Measurements from ENCODE around the gene C2orf49. TPM values are rescaled to one million over a fixed set of nuclear protein-coding genes. Genes with fewer than 3 reads are reported as not detected.
A peak's percentile ranks its signal among the peaks of the same experiment; 100 is the strongest.
"Not testable (repeated sequence)": the region's sequence is repeated elsewhere in the genome, so short reads cannot be mapped to it uniquely, and the experiment has no call there.

The C2orf49 gene
- total RNA-seq, 1 donor from 2014 or later, result 9.4 TPM

GRCh38 chr2:105321875-105322646, 15.3 kb upstream of the C2orf49 start:
- ATAC-seq, result no peak

GRCh38 chr2:105323111-105323510, 14.2 kb upstream of the C2orf49 start:
- ATAC-seq, result no peak

- no peak for ATAC-seq
Observed at GRCh38 chr2:105324101-105324500, 13.2 kb upstream of the C2orf49 start.

- no peak for ATAC-seq
Observed at GRCh38 chr2:105324732-105325131, 12.6 kb upstream of the C2orf49 start.

DNA sequence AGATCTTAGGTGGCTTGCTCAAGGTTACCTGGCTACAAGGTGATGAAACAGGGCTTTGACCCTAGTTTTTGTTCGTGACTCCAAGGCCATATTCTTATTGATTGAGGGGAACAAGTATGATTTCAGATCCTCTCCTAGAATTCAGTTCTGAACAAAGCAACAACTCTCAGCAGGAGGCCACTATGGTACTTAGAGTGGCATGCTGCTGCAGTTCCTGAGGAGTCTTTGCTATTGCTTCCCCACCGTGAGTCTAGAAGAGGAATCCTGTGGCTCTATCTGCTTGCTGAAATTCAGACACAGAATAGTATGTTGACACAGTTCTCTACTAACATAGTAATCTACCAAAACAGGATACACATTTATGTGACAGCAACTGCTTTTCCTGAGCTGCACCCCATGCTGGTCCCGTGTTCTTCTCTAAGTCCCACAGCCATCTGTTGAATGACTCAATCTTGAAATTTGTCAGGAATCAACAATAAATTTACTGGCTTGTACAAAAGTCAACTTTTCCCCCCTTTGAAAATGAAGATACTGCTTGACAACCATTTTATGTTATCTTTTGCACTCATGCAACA, 11.9 kb upstream of the C2orf49 start:
- no peak for ATAC-seq

DNA sequence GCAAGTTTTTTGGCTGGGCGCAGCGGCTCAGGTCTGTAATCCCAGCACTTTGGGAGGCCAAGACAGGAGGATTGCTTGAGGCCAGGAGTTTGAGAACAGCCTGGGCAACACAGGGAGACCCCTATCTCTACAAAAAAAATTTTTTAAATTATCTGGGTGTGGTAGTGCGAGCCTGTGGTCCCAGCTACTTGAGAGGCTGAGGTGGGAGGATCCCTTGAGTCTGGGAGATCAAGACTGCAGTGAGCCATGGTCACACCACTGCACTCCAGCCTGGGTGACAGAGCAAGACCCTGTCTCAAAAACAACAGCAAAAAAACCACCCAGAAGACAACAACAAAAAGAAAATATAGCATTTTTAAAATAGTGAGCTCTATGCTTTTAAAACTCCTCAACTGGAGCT, 10.1 kb upstream of the C2orf49 start:
- not testable (repeated sequence) for ATAC-seq

GRCh38 chr2:105327690-105328089, 9.7 kb upstream of the C2orf49 start:
- no peak for ATAC-seq

DNA sequence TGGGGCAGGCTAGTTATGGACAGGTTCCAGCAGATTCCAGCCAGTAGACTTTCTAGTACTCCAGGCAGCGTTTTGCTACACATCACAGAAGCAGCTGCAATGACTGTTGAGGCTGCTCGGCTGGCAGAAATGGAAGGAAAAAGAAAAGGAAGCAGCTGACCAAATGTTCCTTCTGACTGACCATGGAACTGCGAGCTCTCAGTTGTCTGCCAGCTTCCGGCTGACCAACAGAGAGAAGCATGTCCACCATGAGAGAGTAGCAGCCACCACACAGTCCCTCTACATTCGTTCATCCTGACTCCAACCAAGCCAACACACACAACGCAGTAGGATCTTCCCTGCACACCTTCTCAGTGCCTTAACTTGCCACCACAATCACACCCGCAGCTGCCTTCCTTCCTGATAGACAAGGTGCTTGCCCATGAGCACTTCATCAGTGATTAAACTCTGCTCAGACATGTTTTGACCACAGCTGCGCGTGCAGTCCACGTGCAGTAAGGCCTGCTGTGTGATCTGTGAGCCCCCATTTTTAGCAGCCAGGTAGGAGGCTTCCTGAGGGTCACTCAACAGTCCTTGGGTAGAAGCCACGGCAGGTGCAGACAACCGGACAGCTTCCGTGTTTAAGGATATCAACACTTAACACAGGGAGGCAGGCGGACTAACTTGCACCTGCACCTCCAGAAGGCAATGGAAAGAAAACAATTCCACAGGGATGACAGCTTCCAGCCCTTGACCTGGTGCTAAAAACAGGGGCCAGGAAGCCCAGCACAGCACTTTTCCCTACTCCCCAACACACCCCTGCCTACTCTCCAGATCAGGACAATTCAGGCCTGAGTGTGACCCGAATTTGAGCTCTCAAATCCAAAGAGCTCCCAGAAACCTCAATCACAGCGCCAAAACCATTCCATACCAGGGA, 8.8 kb upstream of the C2orf49 start:
- ATAC-seq, result peak; percentile 69

- ATAC-seq, result peak; percentile 15
Observed at GRCh38 chr2:105329197-105329554, 8.2 kb upstream of the C2orf49 start.

DNA sequence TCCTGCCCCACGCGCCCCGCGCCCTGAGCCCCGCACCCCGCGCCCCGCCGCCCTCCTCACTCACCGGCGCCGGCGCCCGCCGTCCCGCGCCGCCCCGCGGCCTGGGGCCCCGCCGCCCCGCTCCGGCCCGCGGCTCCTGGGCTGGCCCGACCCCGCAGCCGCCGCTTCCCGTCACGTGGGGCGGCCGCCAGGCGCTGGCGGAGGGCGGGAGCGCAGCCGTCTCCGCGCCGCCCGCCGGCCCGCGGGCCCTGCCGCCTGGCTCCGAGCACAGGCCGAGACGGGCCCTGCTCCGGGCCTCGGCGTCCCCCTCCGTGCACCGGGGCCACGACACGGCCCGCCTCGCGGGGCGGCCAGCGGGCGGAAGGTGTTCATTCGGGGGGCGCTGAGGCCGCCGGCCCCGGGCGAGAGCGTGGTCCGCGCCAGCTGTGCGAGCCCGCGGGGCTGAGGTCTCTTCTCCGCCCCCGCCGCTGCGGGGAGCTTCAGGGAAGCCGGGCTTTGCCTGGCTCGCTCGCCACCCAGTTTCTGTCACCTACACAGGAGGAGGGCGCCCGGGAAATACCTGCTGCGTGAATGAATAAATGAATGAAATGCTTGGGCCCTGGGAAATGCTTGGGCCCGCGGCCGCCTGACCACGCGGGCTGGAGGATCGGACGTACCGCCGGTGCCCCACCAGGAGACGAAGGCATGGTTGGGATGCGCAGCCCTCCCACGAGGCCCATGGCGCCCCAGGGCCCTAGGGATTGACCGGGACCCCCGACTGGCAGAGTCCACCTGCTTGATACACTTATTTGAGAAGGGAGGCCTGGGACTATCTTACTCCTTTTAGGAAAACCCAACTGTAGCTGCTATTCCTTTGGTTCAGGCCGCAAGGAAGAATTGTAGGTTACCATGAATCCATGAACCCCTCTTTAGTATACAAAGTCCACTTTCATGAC, 7.5 kb upstream of the C2orf49 start, which contains the start of gene TGFBRAP1:
TGFBRAP1 (minus strand) TSS at position 175 of the 935 bp plus-strand sequence. CDS start 21,434 bp downstream, outside the sequence.
- peak; percentile 80 for ATAC-seq

- ATAC-seq, result peak; percentile 58
Observed at GRCh38 chr2:105330681-105331375, 6.5 kb upstream of the C2orf49 start.

- ATAC-seq, result no peak
Observed at GRCh38 chr2:105334211-105334610, 3.1 kb upstream of the C2orf49 start.

DNA sequence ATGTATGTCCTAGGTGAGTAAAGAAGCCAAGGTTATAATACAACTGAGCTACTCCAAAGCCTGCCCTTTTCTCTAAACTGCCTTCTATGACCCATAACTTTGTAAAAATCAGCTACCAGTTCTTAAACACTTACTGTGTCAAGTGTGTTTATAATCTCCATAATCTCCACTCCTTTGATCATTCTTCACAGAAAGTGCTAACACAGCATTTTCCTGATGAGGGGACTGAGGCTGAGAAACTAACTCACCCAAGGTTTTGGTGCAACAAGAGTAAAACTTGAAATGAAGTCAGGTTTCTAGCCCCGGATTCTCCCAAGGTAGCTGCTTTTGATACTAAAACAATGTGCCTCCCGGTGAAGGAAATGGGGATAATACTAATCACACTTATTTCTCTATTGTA, 1.9 kb upstream of the C2orf49 start:
- ATAC-seq, result no peak

- no peak for ATAC-seq
Observed at GRCh38 chr2:105336786-105337121, 586 bp upstream of the C2orf49 start.

GRCh38 chr2:105338020-105338385, 663 bp downstream of the C2orf49 start:
- ATAC-seq, result peak; percentile 36

DNA sequence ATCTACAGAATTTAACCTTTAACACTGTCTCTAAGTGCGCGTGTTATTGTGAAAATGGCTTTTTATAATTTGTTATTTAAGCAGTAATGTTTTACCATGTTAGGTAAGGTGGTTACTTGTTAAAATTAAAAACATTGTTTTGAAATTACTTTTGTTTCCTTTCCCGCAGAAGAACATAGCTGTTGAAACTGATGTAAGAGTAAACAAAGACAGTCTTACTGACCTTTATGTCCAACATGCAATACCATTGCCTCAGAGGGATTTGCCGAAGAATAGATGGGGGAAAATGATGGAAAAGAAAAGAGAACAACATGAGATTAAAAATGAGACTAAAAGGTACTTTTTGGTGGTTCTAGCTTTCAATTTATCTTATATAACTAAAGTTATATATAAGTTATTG, 2.1 kb downstream of the C2orf49 start:
- ATAC-seq, result no peak

- peak; percentile 46 for ATAC-seq
Observed at GRCh38 chr2:105344704-105345345, 7.5 kb downstream of the C2orf49 start.

DNA sequence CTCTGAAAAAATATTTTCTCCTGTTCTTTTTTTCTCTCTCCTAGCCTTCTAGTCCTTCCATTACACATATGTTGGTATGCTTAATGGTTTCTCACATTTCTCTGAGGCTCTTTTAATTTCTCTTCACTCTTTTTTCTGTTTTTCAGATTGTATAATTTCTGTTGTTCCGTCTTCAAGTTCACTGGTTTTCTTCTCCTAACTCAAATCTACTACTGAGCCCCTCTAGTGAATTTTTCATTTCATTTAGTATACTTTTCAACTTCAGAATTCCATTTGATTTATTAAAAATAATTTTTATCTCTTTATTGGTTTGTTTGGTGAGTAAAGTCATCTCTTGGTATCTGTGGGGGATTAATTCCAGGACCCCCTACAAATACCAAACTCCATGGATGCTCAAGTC, 19.8 kb downstream of the C2orf49 start:
- no peak for ATAC-seq

DNA sequence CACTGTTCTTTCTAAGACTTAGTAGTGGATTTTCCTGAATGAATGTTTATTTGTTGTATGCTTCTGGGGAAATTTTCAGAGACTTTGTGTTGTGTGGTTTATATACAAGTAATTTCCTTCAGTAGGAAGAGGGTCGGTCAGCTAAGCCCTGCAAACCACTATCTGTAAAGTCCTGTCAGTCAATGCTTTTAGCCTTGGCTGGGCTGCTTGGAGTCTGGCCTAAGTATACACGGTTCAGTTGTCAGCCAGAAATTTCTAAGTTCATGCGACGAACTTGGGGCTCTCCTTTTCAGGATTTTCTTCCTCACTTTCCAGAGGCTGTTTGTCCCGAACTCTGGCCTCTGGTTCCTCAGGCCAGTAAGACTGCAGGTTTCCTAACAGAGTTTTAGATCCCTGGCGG, 21.3 kb downstream of the C2orf49 start:
- ATAC-seq, result no peak

GRCh38 chr2:105361102-105361889, 24.0 kb downstream of the C2orf49 start:
- no peak for ATAC-seq
